Suppressor macrophage treated with lipopolysaccharide for 4 hours (primary cell): ENCODE data around the gene KCNQ1.

Experiments used
- DNase-seq: peaks from one replicate; pipeline ENCODE4 v3.0.0-alpha.2; 2020

Gene KCNQ1

DNA sequence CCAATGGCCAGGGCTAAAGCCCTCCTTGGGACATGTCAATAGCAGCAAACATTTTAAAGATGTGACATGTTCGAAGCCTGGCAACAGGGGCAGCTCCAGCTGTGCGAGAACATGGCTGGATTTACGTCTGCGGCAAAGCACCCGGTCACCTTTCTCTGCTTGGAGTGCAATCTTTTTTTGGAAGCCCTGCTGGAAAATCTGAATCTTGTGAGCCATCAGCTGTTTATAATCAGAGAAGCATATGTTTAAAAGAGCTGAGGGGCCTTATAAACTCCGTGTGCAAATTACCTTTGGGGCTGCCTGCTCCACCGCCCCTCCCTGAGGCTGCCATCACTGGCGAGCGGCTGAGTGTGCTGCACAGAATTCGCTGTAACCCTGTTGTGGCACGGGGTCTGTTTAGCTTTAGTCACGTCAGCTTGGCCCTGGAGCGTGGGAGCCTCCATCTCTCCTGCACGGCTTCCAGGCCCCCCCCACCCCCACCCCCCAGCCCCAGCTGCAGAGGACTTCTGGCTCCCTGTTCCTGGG is 264.0 kb downstream of the KCNQ1 start:
- DNase-seq: no peak

DNA sequence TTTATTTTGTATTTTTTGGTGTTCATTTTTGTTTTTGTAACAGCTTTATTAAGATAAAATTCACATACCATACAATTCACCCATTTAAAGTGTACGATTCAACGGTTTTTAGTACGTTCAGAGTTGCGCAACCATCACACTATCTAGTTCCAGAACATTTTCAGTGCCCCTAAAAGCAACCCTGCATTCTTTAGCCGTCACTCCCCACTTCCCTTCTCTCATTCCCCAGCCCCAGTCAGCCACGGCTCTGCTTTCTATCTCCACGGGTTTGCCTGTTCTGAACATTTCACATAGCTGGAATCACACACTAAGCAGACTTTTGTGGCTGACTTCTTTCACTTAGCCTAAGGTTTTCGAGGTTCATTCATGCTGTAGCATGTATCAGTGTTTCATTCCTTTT is 264.6 kb downstream of the KCNQ1 start:
- no peak for DNase-seq

DNA sequence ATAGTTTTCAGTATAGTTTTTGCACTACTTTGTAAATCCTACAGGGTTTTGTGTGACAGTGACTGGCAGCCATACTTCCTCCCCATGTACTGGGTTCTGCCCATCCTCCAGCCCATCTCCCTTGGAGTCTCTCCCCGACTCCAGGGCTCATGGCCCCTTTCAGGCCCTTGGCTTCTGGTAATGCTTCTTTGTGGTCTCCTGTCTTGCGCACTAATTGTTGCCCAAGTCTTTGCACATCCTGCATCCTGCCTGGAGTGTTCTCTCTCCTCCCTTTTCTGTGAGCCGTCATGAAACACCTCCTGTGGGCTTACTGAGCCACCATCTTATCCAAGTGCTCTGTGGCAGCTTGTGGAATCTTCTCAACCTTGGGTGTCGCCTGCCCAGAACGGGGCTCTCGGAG is 266.4 kb downstream of the KCNQ1 start:
- DNase-seq: no peak

DNA sequence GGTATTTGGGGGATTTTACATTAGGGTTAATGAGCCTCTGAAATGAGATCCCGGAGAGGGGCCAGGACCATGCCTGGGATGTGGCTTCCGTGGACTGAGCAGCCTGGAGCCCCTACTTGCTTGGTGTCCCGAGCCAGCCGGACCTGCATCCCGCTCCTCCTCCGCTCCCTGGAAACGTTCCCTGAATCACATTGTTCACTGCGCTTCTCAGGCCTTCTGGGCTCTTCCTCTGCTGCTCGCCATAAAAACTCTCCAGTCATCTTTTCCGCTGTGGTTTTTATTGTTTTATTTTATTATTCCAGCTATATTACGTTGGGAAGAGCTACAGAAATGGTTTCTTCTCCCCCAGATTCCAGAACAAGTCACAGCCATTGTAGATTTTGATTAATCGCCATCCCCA is 268.3 kb downstream of the KCNQ1 start:
- DNase-seq: no peak

DNA sequence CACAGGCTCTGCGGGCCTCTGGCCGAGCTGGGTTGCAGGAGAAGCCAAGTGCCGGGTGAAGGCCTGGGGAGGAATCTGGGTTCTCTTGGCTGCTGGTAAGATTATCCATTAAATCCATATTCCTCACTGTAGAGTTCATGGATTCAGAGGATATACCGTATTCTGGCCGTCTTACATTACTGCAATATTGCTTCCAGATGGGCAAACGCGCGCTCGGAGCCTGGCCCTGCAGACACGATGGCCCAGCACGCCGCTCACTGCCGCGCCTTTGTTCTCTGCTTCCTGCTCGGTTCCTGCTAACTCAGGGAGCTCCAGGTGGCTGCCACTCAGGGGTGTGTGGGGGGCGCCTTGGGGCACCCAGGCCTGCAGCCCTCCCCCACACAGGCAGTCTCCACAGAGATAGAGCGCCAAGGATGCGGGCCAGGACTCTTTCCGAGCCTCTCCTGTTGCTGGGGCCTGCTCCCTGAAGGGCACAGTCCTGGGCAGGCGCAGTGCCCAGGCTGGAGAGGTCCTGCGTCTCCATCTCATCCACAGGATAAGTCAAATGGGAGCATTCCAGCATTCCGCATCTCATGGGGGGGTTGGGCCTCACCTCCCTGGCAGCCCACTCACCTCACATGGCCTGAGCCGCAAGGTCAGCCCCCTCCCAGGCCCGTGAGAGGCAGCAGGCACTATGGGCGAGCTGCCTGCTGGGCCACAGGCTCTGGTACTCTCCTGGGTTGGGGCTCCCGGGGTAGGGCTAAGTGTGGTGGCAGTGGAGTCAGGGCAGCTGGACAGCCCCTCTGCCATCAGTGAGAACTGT is 269.1 kb downstream of the KCNQ1 start:
- DNase-seq: no peak

DNA sequence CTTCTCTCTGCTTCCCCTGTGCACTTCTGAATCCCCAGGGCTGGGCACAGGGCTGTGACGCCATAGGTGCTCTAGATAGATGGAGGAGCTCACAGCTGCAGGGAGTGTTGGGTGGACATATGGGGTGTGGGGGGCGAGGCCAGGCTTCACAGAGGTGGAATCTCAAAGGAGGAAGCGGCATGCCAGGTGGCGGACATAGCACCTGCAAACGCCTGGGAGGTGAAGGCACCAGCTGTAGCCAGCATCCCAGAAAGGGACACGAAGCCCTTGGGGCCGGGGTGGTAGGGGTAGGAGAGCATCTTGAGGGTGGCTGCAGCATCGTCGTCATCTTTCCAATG is 269.6 kb downstream of the KCNQ1 start:
- DNase-seq: no peak

DNA sequence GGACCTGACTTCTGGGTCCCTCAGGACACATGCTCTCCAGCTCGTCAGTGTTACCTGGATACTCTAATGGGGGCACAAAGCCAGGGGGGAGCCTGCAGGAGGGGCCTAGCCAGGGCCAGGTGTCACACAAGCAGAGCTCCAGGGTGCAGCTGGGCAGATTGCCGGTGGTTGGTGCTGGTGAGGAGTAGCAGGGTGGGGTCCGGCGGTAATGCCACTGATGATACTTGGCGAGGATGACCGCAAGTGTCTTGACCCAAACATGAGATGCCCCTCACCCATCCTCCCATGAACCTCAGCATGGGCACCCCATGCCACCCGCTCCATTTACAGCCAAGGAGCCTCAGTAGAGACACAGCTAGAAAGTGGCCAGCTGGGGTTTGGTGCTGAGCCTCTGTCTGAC is 270.1 kb downstream of the KCNQ1 start:
- DNase-seq: no peak

DNA sequence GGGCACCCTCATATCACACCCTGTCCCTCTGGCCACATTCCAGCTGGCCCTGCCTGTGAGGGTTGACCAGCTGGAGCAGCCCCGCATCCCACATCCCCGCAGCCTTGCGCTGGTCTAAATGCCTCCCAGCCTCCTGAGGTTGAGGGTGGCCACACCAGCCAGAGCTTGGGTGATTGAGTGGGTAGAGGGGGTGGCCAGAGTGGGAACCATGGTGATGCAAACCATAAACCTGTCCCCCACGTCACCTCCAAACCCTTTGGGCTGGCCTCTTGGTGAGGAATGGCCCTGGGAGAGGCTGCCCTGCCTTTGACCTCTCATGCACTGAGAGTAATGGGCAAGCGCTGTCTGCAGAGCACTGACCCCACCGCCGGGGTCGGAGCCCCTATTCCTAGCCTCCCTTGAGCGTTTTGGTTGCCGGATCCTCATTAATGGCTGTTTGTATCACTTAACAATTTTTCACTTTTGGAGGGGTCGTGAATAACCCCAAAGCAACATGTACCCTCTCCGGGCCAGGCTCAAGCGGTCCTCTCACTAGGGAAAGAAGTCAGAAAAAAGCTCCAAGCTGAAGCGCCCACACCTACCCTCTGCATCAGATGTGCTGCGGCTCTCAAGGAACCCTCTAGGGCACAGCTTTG is 271.0 kb downstream of the KCNQ1 start:
- DNase-seq: no peak

DNA sequence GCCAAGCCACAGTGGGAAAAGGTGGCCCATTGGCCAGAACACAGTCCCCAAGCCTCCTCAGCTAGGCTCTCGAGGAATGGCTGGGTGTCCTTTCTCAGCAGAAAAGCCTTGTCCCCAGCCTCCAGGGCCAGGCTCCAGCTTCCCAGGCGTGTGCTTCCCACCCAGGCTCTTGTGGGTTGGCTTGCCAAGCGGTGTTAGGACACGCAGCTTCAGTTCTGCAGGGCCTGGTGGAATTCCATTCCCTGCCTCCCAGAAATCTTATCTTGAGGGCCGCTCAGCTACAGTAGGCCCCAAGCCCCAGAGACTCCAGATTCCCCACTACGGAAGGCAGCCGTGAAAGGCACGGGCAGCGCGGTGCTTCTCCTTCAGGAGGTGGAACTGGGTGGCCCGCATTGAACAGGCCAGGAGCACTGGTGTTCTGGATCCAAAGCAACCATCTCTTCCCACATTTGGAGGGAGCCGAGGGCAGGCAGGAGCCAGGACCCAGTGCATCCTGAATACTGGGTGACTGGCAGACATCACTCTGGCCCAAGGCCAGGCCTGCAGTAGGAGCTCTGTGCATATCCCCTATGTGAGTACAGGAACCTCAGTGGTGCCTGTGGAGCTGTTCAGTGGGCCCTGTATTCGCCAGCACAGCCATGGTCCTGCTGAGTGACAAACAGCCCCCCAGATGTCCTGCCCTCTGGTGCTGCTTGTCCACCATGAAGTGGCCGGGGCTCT is 271.7 kb downstream of the KCNQ1 start:
- DNase-seq: no peak

DNA sequence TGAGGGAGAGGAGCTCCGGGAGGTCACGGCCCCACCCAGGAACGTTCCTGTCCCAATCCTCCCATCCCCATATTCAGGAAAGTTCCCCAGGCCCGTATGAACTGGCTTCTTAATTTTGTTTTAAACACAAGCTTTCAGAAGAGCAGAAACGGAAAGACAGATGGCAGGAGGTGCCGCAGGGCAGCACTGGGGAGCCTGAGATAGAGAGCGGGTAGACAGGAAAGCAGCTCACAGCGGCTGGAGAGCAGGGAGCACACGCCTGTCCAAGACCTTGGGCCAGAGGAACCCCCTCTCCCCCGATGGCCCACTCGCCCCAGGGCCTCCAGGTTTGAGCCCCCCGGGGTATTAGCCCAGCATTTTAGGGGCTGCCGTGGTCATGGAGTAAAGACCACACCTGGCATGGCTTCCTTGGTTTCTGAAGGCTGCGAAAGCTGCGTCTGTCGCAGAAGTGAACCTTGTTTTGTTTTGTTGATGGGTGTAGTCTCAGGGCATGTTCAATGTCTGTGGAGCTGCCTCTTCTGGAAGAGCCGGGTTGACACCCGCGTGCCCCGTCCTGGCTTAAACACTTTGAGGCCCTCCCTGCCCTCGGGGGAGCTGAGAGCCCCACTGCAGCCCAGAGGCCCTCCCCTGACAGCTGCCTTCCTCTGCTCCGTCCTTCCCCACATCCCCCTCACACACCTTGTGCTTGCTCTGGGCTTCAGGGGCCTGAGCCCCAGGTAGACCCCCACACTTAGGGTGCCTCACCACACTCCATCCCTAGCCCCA is 272.9 kb downstream of the KCNQ1 start:
- DNase-seq: no peak

DNA sequence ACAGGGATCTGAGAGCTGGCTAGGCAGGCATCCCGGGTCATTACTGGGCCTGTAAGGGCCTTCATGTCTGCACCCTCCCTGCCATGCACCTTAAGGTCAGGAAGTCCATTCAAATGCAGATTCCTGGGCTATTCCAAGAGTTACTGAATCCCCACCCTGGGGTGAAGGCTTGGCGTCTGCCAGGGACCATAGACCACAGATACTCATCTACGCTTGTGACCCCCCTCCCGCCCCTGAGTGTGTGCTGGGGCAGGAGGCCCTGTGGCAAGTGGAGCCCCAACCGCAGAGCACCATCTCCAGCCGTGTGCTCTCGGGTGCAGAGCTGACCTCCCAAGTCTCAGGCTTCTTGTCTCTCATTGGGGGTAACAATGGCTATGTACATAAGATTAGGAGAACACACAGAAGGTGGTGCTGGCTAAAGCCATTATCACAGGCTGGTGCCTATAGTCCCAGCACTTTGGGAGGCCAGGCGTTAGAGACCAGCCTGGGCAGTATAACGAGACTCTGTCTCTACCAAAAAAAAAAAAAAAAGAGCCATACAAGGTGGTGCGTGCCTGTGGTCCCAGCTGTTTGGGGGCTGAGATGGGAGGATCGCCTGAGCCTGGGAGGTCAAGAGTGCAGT is 274.1 kb downstream of the KCNQ1 start:
- no peak for DNase-seq

DNA sequence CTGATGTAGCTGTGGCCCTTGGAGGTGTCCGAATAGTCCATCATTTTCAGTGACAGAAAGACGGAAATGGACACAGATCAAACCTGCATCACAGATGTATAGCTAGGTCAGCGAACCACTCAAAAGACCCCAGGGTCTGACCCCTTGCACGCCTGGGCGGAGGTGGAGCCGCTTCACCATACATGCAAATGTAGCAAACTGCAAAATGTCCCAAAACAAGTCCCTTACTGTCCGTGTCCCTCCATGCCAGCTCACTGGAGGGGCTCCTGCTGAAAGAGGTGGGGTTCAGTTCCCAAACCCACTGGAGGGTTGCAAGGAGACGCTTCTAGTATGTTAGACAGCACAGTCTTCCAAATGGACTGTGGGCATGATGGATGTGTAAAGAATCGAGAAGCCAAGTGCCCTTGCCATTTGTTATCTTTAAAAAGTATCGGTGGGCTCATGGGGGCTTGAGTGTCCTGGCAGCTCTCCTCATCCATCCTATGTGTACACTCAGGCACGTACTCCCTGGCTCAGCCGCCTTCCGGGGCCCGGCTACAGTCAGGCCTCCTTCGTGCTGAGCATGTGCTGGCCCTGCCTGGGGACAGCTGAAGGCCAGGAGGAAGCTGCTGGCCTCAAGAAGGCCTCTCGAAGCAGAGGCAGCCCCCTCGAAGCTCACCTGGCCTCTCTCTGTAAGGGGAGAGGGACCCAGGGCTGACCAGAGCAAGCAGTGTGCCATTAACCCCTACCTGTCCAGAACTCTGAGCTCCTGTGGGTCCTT is 275.2 kb downstream of the KCNQ1 start:
- no peak for DNase-seq

DNA sequence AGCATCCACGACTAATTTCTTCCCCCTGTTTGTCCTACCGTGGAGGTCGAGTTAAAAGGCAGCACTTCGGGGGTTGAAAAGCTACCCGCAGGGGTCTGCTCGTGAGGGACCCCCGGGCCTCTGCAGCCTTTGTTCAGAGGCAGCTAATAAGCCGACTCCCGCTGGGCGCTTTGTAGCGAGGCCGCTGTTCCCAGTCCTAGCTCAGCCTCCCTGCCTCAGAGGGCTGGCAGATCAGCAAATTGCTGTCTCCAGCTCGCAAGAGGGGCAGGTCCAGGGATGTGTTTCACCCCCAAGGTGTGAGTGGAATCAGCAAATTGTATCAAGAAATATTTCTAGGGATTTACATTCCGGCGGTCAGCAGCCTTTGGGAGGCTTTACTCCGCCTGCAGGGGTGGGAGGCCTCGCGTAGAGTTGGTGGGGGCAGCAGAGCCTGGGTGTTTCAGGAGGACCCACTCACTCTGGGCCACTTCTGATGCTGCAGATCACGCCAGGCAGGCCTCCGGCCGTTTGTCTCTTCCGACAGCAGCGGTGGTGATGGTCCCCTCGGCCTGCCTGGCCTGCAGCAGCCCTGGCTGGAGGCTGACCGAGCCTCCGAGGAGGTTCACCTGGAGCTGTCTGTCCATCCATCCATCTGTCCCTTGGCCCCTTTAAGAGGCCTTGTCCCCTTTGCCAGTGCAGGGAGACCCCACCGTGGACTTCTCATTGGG is 276.6 kb downstream of the KCNQ1 start:
- no peak for DNase-seq

DNA sequence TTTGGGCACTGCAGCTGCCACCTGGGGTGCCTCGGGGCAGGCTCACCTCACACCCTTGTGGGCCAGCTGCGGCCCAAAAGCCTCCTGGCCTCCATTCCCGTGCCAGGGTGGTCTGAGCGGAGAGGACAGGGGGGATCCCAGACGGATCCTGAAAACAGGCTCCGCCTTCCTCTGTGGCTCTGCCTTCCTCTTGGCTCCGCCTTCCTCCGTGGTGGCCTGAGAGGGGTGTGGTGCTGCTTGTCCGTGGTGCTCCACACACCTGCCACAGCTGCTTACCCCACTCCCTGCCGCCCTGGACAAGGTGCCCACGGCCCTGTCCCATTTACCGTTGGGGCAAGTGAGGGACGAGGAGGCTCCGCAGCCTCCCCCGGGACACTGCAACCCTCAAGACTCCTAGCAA is 278.1 kb downstream of the KCNQ1 start:
- no peak for DNase-seq

DNA sequence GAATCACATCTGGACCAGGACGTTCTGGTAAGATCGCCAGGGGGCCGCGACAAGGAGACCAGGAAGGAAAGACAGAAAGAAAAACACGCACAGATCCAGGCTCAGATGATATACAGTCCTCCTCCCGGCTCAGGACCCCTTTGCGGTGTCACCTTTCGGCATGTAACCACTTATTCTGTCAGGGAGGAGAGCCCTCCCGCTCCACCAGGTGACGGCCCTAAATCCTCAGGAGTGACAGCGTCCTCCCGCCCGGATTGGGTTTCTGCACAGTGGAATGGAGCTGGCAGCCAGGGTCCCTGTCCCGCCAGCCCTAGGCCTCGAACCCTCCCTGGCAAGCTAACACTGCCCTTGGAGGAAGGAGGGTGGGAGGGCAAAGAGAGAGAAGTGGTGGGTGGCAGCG is 279.3 kb downstream of the KCNQ1 start:
- no peak for DNase-seq

DNA sequence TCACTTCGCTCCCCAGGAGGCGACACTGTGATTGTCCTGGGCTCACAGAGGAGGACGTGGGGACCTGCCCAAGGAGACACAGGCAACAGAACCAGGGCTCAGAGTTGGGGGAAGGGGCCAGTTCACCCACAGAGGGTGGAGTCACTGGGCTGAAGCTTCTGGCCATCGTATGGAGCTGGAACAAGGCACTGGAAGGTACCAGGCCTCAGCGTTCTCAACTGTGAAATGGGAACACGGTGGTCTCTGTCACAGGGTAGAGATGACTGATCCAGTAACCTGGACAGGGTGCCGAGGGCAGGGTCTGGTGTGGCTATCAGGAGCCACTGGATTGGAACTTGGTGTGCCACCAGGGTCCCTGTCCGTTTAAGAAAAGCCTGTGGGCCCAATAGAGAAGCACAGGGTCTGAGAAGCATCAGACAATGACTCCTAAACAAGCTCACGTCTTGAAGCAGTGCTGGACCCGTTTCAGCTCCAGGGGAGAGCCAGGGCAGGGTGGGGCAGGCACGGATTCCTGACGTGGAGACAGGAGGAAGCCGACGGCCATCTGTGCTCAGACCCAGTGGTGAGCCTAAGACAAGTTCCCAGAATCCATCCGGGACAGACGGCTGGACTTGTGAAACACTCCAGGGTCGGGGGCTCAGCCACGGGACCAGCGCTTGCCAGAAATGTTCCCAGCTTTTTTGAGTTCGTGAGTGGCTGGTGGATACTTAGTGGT is 280.0 kb downstream of the KCNQ1 start:
- DNase-seq: no peak

DNA sequence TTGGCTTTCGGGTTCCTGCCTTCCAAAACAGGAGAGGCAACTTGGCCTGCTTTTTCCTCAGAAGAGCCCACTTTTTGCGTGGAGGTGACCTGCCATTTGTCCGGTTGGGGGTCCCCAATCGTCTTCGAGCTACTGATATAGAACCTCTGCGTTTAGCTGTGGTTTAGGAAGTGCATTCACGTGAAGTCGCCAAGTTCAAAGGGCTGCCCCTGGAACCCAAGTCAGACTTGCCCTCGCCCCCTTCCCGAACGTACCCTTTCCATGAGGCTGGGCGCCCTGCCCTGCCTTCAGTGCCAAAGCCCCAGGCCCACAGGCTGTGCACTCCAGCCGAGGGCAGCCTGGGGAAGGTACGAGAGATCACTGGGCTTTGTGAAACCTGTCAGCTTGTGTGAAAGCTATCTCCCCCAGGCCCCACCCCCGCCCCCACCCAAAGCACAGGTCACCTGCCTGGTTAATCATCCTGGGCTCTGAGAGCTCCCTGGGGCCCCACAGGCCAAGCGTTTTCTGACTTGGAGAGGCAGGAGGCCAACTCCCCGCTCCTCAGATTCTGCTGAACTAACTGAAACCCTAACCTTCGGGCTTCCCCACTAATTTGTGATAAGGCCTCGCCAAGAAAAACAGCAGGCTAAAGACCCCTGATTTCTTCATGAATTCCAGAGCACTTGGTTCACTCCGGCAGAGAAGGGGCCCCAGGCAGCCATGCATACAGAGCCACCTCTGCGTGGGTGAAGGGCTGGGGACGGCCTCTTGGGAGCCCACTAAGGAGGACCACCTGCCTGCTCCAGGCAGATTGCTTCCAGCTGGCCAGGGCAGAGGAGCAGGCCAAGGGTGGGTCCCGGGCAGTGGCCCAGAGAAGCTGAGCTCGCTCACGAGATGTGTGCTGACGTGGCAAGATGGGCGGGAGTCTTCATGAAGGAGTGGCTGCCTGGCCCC is 280.8 kb downstream of the KCNQ1 start:
- no peak for DNase-seq

DNA sequence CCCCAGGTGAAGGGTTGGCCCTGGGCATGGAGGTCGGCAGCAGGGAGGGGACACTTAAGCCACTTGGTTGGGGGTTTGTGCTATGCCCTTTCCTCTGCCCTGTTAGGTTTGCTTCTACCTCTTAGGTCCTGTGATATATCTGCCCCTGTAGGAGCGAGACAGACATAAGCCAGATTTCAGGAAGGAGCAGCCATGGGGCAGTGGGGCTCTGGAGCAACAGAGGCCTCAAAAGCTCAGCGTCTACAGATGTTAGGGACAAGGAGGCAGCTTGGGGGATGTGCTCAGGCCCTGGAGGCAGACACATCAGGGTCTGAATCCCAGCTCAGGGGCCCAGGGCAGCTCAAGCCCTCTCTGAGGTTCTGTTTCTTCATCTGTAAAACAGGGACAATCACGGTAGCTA is 282.2 kb downstream of the KCNQ1 start:
- DNase-seq: no peak

DNA sequence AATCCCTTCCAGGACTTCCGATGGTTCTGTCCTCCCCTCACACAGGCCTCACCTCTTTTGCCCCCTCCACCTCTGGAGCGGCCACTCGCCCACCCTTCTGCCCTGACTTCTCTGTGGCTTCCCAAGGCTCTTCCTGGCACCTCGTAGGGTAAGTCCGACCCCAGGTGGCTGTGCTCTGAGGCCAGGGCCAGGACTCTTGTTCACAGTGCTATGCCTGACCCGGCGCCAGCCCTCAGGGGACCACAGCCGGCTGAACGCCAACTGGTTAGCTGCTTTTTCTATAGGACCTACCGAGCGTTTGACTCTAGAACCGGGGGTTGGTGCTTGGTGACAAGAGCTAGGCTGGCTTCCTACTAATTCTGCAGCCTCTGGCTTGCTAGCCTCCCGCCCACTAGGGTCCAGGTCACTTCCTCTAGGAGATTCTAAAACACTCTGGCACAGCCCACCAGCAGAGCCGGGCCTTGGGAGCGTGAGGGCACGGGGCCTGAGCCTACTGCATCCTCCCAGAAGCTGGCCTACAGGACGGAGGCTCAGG is 283.4 kb downstream of the KCNQ1 start:
- DNase-seq: no peak
